ENCODE measurements around the gene WIPF2. TPM values are rescaled to one million over a fixed set of nuclear protein-coding genes. Genes with fewer than 3 reads are reported as not detected.

The WIPF2 gene
- polyA plus RNA-seq, 2 of the 4 experiments (the other 2 are of a cell fraction), result 13.8 to 21.5 TPM

DNA sequence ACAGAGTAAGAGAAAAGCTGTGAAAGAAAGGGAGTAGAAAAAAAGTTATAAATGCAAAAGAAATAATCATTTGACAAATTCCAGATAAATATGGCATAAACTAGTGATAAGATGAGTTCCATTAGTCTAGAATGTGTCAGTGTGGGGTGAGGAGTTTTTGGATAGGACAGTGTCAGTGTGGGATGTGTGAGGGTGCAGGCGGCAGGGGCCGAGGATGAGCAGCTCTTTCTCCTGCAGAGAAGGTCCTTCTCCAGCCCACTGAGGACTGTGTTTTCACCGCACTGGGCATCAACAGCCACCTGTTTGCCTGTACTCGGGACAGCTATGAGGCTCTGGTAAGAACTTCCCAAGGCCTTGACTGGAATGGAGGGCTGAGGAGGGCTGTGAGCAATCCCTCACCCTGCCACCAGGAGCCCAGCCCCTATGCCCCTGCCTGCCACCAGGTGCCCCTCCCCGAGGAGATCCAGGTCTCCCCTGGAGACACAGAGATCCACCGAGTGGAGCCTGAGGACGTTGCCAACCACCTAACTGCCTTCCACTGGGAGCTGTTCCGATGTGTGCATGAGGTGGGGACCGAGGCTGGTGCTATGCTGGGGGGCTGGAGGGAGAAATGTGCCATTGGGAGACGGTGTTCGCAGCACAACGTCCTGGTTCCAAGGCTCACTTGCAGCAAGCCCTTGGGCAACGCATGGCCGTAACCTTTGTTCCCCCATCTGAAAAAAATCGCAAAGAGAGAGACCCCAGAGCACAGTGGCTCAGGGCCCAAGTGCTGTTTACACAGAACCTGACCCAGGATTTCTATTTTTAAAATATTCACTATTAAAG, 28.7 kb upstream of the WIPF2 start:
- TF ChIP-seq, protein P1, sequence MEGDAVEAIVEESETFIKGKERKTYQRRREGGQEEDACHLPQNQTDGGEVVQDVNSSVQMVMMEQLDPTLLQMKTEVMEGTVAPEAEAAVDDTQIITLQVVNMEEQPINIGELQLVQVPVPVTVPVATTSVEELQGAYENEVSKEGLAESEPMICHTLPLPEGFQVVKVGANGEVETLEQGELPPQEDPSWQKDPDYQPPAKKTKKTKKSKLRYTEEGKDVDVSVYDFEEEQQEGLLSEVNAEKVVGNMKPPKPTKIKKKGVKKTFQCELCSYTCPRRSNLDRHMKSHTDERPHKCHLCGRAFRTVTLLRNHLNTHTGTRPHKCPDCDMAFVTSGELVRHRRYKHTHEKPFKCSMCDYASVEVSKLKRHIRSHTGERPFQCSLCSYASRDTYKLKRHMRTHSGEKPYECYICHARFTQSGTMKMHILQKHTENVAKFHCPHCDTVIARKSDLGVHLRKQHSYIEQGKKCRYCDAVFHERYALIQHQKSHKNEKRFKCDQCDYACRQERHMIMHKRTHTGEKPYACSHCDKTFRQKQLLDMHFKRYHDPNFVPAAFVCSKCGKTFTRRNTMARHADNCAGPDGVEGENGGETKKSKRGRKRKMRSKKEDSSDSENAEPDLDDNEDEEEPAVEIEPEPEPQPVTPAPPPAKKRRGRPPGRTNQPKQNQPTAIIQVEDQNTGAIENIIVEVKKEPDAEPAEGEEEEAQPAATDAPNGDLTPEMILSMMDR (IDR thresholded peaks at IDR 0.05), result peak; percentile 16; the same call in 1 of the 3 replicates
- TF ChIP-seq CBX8 (IDR thresholded peaks at IDR 0.05) (no peak), POLR2AphosphoS2 (conservative IDR thresholded peaks at IDR 0.05; ENCODE audit: low read length) (no peak)
- ChIA-PET CTCF (interaction anchor here (0.5 to 10.7 kb wide), 32 partner anchors 13 to 988 kb away, joined by 3 to 195 read pairs (median 5); partner anchors contain the start of genes CASC3, CSF3, RAPGEFL1 and WIPF2), POLR2A (interaction anchor here (0.6 to 1.8 kb wide), 7 partner anchors 11 to 210 kb away, joined by 3 to 12 read pairs (median 4); partner anchors contain the start of genes NR1D1, PSMD3 and WIPF2)
- Histone ChIP-seq H3K4me2 (peak overlapping the region; percentile 84), H3K27ac (no peak overlapping the region), H3K9me3 (no peaks in the 10 kb centered on the region), H3K4me3 (no peak overlapping the region; the same call in 2 of the 3 replicates), H3K4me1 (peaks cover 22% of the 10 kb centered on the region)
- ATAC-seq (peak; percentile 79 to 89), FAIRE-seq (no peak), DNase-seq (ENCODE audit: low read depth in 1 of 2, low spot score in 1 of 2) (peak; percentile 70 to 87)
- 75% methylated on average over 15 of the region's 15 CpGs for whole genome bisulfite sequencing (ENCODE audit: missing lambda C conversion rate)

DNA sequence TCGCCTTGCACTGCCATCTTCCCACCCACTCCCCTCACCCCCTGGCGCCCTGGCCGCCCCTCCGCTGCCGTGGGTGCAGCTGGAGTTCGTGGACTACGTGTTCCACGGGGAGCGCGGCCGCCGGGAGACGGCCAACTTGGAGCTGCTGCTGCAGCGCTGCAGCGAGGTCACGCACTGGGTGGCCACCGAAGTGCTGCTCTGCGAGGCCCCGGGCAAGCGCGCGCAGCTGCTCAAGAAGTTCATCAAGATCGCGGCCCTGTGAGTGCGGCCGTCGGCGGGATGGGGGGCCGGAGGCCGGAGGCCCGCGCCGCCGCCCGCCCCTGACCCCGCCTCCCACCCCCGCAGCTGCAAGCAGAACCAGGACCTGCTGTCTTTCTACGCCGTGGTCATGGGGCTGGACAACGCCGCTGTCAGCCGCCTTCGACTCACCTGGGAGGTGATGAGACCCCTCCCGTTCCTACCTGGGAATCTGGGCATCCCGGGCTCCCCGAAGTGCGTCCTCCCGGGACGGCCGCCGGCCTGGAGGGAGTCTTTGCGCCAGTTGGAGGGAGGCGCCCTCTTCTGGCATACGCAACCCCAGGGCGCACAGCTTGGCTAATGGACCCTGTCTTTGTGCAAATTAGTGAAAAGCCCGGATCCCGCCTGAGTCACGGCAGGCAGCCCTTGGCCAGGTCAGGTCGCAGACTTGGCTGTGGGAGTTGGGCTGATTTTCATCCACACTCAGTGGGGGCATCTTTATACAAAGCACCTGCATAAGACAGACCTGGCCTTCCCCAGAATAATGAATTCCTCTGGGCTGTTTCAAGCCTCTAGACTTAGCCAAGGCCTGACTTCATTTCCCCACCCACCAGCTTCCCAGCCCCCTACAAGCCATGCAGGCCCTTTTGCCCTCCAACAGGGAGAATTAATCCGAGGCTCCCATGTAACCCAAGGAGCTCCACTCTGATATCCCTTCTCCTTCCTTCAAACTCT, 27.6 kb upstream of the WIPF2 start:
- WGBS (ENCODE audit: missing lambda C conversion rate), result 8% methylated on average over 22 of the region's 60 CpGs
- POLR2A ChIA-PET, result interaction anchor here (0.6 to 1.8 kb wide), 10 partner anchors 12 to 211 kb away, joined by 3 to 12 read pairs (median 4); partner anchors contain the start of genes CASC3, MED24, NR1D1 and PSMD3
- Histone ChIP-seq H3K9me3 (no peaks in the 10 kb centered on the region), H3K4me3 (peak overlapping the region; percentile 47), H3K27ac (peak overlapping the region; percentile 50 to 70), H3K4me2 (peak overlapping the region; percentile 84), H3K4me1 (peaks cover 17% of the 10 kb centered on the region)
- peak; percentile 68 for FAIRE-seq
- CTCF ChIA-PET, result interaction anchor here (0.5 to 10.7 kb wide), 47 partner anchors 13 to 989 kb away, joined by 3 to 195 read pairs (median 5); partner anchors contain the start of genes CASC3, CSF3, PSMD3 and RAPGEFL1
- ATAC-seq, result peak; percentile 83 to 91
- peak; percentile 86 to 96 for DNase-seq (ENCODE audit: low read depth in 1 of 2, low spot score in 1 of 2)
- TF ChIP-seq GATA3 (IDR thresholded peaks at IDR 0.05; ENCODE audit: borderline replicate concordance), result no peak
- no peak for TF ChIP-seq KDM5A (IDR thresholded peaks at IDR 0.05)
- TF ChIP-seq, protein P2, sequence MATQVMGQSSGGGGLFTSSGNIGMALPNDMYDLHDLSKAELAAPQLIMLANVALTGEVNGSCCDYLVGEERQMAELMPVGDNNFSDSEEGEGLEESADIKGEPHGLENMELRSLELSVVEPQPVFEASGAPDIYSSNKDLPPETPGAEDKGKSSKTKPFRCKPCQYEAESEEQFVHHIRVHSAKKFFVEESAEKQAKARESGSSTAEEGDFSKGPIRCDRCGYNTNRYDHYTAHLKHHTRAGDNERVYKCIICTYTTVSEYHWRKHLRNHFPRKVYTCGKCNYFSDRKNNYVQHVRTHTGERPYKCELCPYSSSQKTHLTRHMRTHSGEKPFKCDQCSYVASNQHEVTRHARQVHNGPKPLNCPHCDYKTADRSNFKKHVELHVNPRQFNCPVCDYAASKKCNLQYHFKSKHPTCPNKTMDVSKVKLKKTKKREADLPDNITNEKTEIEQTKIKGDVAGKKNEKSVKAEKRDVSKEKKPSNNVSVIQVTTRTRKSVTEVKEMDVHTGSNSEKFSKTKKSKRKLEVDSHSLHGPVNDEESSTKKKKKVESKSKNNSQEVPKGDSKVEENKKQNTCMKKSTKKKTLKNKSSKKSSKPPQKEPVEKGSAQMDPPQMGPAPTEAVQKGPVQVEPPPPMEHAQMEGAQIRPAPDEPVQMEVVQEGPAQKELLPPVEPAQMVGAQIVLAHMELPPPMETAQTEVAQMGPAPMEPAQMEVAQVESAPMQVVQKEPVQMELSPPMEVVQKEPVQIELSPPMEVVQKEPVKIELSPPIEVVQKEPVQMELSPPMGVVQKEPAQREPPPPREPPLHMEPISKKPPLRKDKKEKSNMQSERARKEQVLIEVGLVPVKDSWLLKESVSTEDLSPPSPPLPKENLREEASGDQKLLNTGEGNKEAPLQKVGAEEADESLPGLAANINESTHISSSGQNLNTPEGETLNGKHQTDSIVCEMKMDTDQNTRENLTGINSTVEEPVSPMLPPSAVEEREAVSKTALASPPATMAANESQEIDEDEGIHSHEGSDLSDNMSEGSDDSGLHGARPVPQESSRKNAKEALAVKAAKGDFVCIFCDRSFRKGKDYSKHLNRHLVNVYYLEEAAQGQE (IDR thresholded peaks at IDR 0.05), result no peak
- no peak for TF ChIP-seq ESRRA (IDR thresholded peaks at IDR 0.05; ENCODE audit: borderline replicate concordance, low read length)
- no peak for TF ChIP-seq ZFP36 (IDR thresholded peaks at IDR 0.05; ENCODE audit: borderline replicate concordance, partially characterized antibody)
- no peak for TF ChIP-seq FOSL2 (IDR thresholded peaks at IDR 0.05)
- TF ChIP-seq FOSL2 (CRISPR knock-in tag; IDR thresholded peaks at IDR 0.05), result 0 out of 2 replicates have a peak, but pooled peaks have one; percentile 28
- TF ChIP-seq, protein P3, sequence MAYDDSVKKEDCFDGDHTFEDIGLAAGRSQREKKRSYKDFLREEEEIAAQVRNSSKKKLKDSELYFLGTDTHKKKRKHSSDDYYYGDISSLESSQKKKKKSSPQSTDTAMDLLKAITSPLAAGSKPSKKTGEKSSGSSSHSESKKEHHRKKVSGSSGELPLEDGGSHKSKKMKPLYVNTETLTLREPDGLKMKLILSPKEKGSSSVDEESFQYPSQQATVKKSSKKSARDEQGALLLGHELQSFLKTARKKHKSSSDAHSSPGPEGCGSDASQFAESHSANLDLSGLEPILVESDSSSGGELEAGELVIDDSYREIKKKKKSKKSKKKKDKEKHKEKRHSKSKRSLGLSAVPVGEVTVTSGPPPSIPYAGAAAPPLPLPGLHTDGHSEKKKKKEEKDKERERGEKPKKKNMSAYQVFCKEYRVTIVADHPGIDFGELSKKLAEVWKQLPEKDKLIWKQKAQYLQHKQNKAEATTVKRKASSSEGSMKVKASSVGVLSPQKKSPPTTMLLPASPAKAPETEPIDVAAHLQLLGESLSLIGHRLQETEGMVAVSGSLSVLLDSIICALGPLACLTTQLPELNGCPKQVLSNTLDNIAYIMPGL (CRISPR knock-in tag; IDR thresholded peaks at IDR 0.05; ENCODE audit: borderline replicate concordance), result no peak
- TF ChIP-seq, protein P4, sequence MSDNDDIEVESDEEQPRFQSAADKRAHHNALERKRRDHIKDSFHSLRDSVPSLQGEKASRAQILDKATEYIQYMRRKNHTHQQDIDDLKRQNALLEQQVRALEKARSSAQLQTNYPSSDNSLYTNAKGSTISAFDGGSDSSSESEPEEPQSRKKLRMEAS (IDR thresholded peaks at IDR 0.05), result peak; percentile 54; the same call in 1 of the 2 replicates
- no peak for TF ChIP-seq KDM1A (IDR thresholded peaks at IDR 0.05; ENCODE audit: low read depth)
- peak; percentile 74 to 77 for TF ChIP-seq RAD21 (conservative IDR thresholded peaks at IDR 0.05 in 1 of 2, IDR thresholded peaks at IDR 0.05 in 1 of 2)
- TF ChIP-seq, protein P5, sequence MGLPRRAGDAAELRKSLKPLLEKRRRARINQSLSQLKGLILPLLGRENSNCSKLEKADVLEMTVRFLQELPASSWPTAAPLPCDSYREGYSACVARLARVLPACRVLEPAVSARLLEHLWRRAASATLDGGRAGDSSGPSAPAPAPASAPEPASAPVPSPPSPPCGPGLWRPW (IDR thresholded peaks at IDR 0.05), result no peak
- TF ChIP-seq ZSCAN20 (CRISPR knock-in tag; IDR thresholded peaks at IDR 0.05), result no peak
- no peak; the same call in 1 of the 2 replicates for TF ChIP-seq POLR2A (IDR thresholded peaks at IDR 0.05; ENCODE audit: low read length)
- TF ChIP-seq SMC3 (IDR thresholded peaks at IDR 0.05), result peak; percentile 87
- TF ChIP-seq, protein P1 (IDR thresholded peaks at IDR 0.05), result peak; percentile 95
- no peak for TF ChIP-seq CBX8 (IDR thresholded peaks at IDR 0.05)
- TF ChIP-seq, protein P6, sequence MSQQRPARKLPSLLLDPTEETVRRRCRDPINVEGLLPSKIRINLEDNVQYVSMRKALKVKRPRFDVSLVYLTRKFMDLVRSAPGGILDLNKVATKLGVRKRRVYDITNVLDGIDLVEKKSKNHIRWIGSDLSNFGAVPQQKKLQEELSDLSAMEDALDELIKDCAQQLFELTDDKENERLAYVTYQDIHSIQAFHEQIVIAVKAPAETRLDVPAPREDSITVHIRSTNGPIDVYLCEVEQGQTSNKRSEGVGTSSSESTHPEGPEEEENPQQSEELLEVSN (IDR thresholded peaks at IDR 0.05; ENCODE audit: borderline replicate concordance, low read depth), result peak; percentile 23; the same call in 1 of the 2 replicates
- TF ChIP-seq RARB (CRISPR knock-in tag; IDR thresholded peaks at IDR 0.05), result no peak
